Karpas-422 (cell line): ENCODE results near the gene PLEKHN1. TPM values are rescaled to one million over a fixed set of nuclear protein-coding genes. Genes with fewer than 3 reads are reported as not detected.

Source experiments
- DNase-seq: peaks from one replicate; pipeline ENCODE4 v3.0.0-alpha.2; 2015
- H2AFZ ChIP-seq: fragments of 200-600 bp; sonication (generic); 2 replicates; pipeline ENCODE4 v1.6.1; 2014; ENCODE audit warnings: antibody characterized with exemption, low read length, mixed read lengths
- H3K27ac ChIP-seq: fragments of 200-600 bp; sonication (generic); 2 replicates; pipeline ENCODE4 v1.5.1; 2014; ENCODE audit warnings: mild to moderate bottlenecking, low read length, moderate library complexity
- H3K27me3 ChIP-seq: fragments of 200-600 bp; sonication (generic); 2 replicates; pipeline ENCODE4 v1.6.1; 2014; ENCODE audit warnings: low read length, mixed read lengths
- H3K36me3 ChIP-seq: fragments of 200-600 bp; sonication (generic); 2 replicates; pipeline ENCODE4 v1.6.1; 2014; ENCODE audit warnings: low read length, mixed read lengths; ENCODE audit not compliant: insufficient read depth
- H3K4me1 ChIP-seq: fragments of 200-600 bp; sonication (generic); 2 replicates; pipeline ENCODE4 v1.6.1; 2014; ENCODE audit warnings: mild to moderate bottlenecking, low read length, mixed read lengths
- H3K4me2 ChIP-seq: fragments of 200-600 bp; sonication (generic); 2 replicates; pipeline ENCODE4 v1.6.1; 2014; ENCODE audit warnings: low read length, low read depth, mild to moderate bottlenecking; ENCODE audit not compliant: poor library complexity, severe bottlenecking
- H3K4me3 ChIP-seq: fragments of 200-600 bp; sonication (generic); 2 replicates; pipeline ENCODE4 v1.5.1; 2014; ENCODE audit warnings: mild to moderate bottlenecking, antibody characterized with exemption, low read length, mixed read lengths
- H3K79me2 ChIP-seq: fragments of 200-600 bp; sonication (generic); 2 replicates; pipeline ENCODE4 v1.6.1; 2014; ENCODE audit warnings: mild to moderate bottlenecking, low read length, mixed read lengths
- H3K9ac ChIP-seq: fragments of 200-600 bp; sonication (generic); 2 replicates; pipeline ENCODE4 v1.6.0; 2014; ENCODE audit warnings: low read length
- H3K9me2 ChIP-seq: fragments of 200-600 bp; sonication (generic), shearing (Covaris generic); replicated peaks from 2 replicates; pipeline ENCODE4 v1.6.0; 2014; ENCODE audit warnings: mild to moderate bottlenecking, low read length, moderate library complexity; ENCODE audit not compliant: insufficient read depth
- H3K9me3 ChIP-seq: fragments of 300-700, 200-600 bp; sonication (generic); 2 replicates; pipeline ENCODE4 v1.6.1; 2014; ENCODE audit warnings: low read length, mixed read lengths
- H4K20me1 ChIP-seq: fragments of 200-600 bp; sonication (generic); 2 replicates; pipeline ENCODE4 v1.6.1; 2014; ENCODE audit warnings: mild to moderate bottlenecking, antibody characterized with exemption, low read length, low read depth; ENCODE audit not compliant: insufficient read depth
- total RNA-seq: library from RNA; depleted of rRNA; stranded (reverse); fragments of >200 nt; shearing (Covaris generic); gene quantifications from 2 replicates; pipeline ENCODE4 v1.2.3, GENCODE V29; 2014; ENCODE audit warnings: low replicate concordance

Gene PLEKHN1
- total RNA-seq, 1 experiment from 2014 or later: not detected

GRCh38 chr1:934991-935750 lies 31.1 kb upstream of the PLEKHN1 start:
- Histone ChIP-seq H3K4me1 (peaks cover 4% of the 10 kb centered on the region; the same call in 1 of the 2 replicates), H3K9ac (no peak overlapping the region), H3K4me3 (no peak overlapping the region), H4K20me1 (no peaks in the 10 kb centered on the region), H3K4me2 (no peak overlapping the region), H3K27me3 (no peaks in the 10 kb centered on the region; the same call in 1 of the 2 replicates), H3K27ac (no peak overlapping the region), H3K9me2 (no peaks in the 10 kb centered on the region), H3K36me3 (no peaks in the 10 kb centered on the region), H3K9me3 (no peaks in the 10 kb centered on the region), H3K79me2 (no peaks in the 10 kb centered on the region), H2AFZ (no peak overlapping the region)
- no peak for DNase-seq

- no peak overlapping the region for H3K4me2 ChIP-seq
- no peaks in the 10 kb centered on the region for H3K36me3 ChIP-seq
- H3K79me2 ChIP-seq: no peaks in the 10 kb centered on the region
- no peak overlapping the region for H3K4me3 ChIP-seq
- no peak overlapping the region for H2AFZ ChIP-seq
- no peaks in the 10 kb centered on the region; the same call in 1 of the 2 replicates for H3K27me3 ChIP-seq
- no peak overlapping the region for H3K9ac ChIP-seq
- DNase-seq: peak; percentile 69
- no peak overlapping the region for H3K27ac ChIP-seq
- H3K9me3 ChIP-seq: no peaks in the 10 kb centered on the region
- peaks cover 9% of the 10 kb centered on the region for H3K4me1 ChIP-seq
- H4K20me1 ChIP-seq: peaks cover 5% of the 10 kb centered on the region; the same call in 1 of the 2 replicates
- H3K9me2 ChIP-seq: no peaks in the 10 kb centered on the region
Measured at GRCh38 chr1:935751-936231, 30.5 kb upstream of the PLEKHN1 start.

GRCh38 chr1:936348-937264 lies 29.7 kb upstream of the PLEKHN1 start:
- Histone ChIP-seq H3K9ac (no peak overlapping the region), H3K27me3 (no peaks in the 10 kb centered on the region; the same call in 1 of the 2 replicates), H3K4me1 (peaks cover 14% of the 10 kb centered on the region), H3K9me3 (no peaks in the 10 kb centered on the region), H4K20me1 (peaks cover 11% of the 10 kb centered on the region; the same call in 1 of the 2 replicates), H3K9me2 (no peaks in the 10 kb centered on the region), H3K36me3 (no peaks in the 10 kb centered on the region), H3K4me3 (no peak overlapping the region), H3K27ac (no peak overlapping the region), H2AFZ (no peak overlapping the region), H3K4me2 (no peak overlapping the region), H3K79me2 (no peaks in the 10 kb centered on the region)
- DNase-seq: no peak

- no peak overlapping the region for H3K4me3 ChIP-seq
- H3K4me1 ChIP-seq: peaks cover 23% of the 10 kb centered on the region
- H3K9me3 ChIP-seq: no peaks in the 10 kb centered on the region
- no peak overlapping the region for H3K9ac ChIP-seq
- H2AFZ ChIP-seq: no peak overlapping the region
- no peak for DNase-seq
- H3K9me2 ChIP-seq: no peaks in the 10 kb centered on the region
- H3K36me3 ChIP-seq: no peaks in the 10 kb centered on the region
- H3K79me2 ChIP-seq: no peaks in the 10 kb centered on the region
- H3K4me2 ChIP-seq: no peak overlapping the region
- no peak overlapping the region for H3K27ac ChIP-seq
- H3K27me3 ChIP-seq: no peaks in the 10 kb centered on the region; the same call in 1 of the 2 replicates
- H4K20me1 ChIP-seq: peaks cover 11% of the 10 kb centered on the region; the same call in 1 of the 2 replicates
Measured at GRCh38 chr1:937521-937920, 28.8 kb upstream of the PLEKHN1 start.

- H2AFZ ChIP-seq: no peak overlapping the region
- peak; percentile 58 for DNase-seq
- H3K4me2 ChIP-seq: no peak overlapping the region
- no peak overlapping the region for H3K4me3 ChIP-seq
- H3K9me2 ChIP-seq: no peaks in the 10 kb centered on the region
- no peaks in the 10 kb centered on the region; the same call in 1 of the 2 replicates for H3K27me3 ChIP-seq
- H3K9me3 ChIP-seq: no peaks in the 10 kb centered on the region
- H3K36me3 ChIP-seq: no peaks in the 10 kb centered on the region
- H4K20me1 ChIP-seq: peaks cover 11% of the 10 kb centered on the region; the same call in 1 of the 2 replicates
- H3K9ac ChIP-seq: no peak overlapping the region
- no peak overlapping the region for H3K27ac ChIP-seq
- no peaks in the 10 kb centered on the region for H3K79me2 ChIP-seq
- peaks cover 28% of the 10 kb centered on the region for H3K4me1 ChIP-seq
Measured at GRCh38 chr1:938088-938683, 28.1 kb upstream of the PLEKHN1 start.

GRCh38 chr1:938711-939489 lies 27.4 kb upstream of the PLEKHN1 start:
- no peak overlapping the region for H3K27ac ChIP-seq
- H3K9me2 ChIP-seq: no peaks in the 10 kb centered on the region
- no peak overlapping the region for H3K4me2 ChIP-seq
- peaks cover 28% of the 10 kb centered on the region for H3K4me1 ChIP-seq
- H3K9me3 ChIP-seq: no peaks in the 10 kb centered on the region
- no peak overlapping the region for H3K9ac ChIP-seq
- no peaks in the 10 kb centered on the region for H3K36me3 ChIP-seq
- H2AFZ ChIP-seq: no peak overlapping the region
- H4K20me1 ChIP-seq: peaks cover 11% of the 10 kb centered on the region; the same call in 1 of the 2 replicates
- DNase-seq: peak; percentile 68
- H3K79me2 ChIP-seq: no peaks in the 10 kb centered on the region
- H3K27me3 ChIP-seq: no peaks in the 10 kb centered on the region; the same call in 1 of the 2 replicates
- no peak overlapping the region for H3K4me3 ChIP-seq

GRCh38 chr1:939511-940106 lies 26.7 kb upstream of the PLEKHN1 start:
- Histone ChIP-seq H3K36me3 (no peaks in the 10 kb centered on the region), H3K4me2 (no peak overlapping the region), H3K9ac (no peak overlapping the region), H3K79me2 (no peaks in the 10 kb centered on the region), H2AFZ (no peak overlapping the region), H3K27me3 (no peaks in the 10 kb centered on the region; the same call in 1 of the 2 replicates), H3K4me3 (no peak overlapping the region), H3K27ac (no peak overlapping the region), H3K9me3 (no peaks in the 10 kb centered on the region), H3K9me2 (no peaks in the 10 kb centered on the region), H4K20me1 (peaks cover 12% of the 10 kb centered on the region; the same call in 1 of the 2 replicates), H3K4me1 (peaks cover 28% of the 10 kb centered on the region)
- no peak for DNase-seq
